Measurements from ENCODE around the gene MIGA2. TPM values are rescaled to one million over a fixed set of nuclear protein-coding genes. Genes with fewer than 3 reads are reported as not detected.

Gene MIGA2
- total RNA-seq, 1 donor: 22.7 TPM

- Histone ChIP-seq H3K4me1 (ENCODE audit: insufficient read depth, low read length) (no peaks in the 10 kb centered on the region), H3K4me3 (ENCODE audit: low read length) (no peak overlapping the region), H3K27me3 (ENCODE audit: insufficient read depth, low read length) (no peaks in the 10 kb centered on the region), H3K9me3 (ENCODE audit: low read depth, low read length) (no peaks in the 10 kb centered on the region)
Measured at GRCh38 chr9:129007766-129008468, 28.5 kb upstream of the MIGA2 start.

DNA sequence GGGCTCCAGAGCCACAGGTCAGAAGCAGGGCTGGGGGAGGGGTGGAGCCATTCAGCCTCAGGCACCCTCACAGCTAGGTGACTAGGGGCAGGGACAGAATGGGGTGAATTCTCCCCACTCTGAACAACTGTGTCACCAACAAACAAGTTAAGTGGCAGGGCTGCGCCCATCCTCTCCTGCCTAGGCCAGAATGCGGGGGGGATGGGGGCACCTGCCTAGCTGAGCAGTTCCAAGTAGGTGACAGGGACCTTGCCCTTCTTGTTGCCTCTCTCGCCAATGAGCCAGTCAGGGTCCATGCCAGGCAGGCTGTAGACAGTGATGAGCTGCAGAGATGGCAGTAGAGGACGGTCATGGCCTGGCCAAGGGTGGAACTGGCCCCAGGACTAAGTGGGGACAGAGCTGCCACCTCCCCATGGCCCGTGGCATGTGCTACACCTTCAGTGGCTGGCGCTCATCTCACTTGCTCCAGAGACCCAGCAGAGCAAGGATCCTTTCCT lies 27.9 kb upstream of the MIGA2 start:
- H3K4me3 ChIP-seq (ENCODE audit: low read length): no peak overlapping the region
- H3K27me3 ChIP-seq (ENCODE audit: insufficient read depth, low read length): no peaks in the 10 kb centered on the region
- H3K4me1 ChIP-seq (ENCODE audit: insufficient read depth, low read length): no peaks in the 10 kb centered on the region
- H3K9me3 ChIP-seq (ENCODE audit: low read depth, low read length): no peaks in the 10 kb centered on the region

DNA sequence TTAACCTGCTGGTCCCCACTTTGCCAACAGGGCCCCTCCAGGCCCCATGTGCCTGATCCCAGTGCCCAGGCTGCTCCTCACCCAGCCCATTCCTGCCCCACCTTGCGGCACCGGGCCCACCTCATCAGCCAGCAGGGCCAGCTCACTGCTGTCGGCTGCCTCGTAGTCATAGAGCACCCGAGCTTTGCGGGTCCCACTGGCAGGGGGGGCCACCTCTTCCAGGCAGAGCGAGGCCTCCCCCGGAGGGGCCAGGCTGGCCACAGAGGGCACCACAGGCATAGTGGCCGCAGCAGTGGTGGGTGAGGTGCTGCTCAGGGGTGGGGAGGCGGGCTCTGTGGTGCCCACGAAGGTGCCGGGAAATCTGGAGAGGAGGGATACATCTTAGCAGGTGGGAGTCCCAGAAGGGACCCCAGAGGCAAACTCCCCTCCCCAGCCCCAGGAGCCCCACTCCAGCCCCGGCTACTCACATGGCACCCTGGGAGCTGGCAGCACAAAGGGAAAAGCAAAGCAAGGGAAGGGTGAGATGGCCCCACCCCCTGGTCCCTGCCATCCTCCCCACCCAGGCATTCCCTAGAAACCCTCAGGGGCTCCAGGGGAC lies 27.3 kb upstream of the MIGA2 start:
- Histone ChIP-seq H3K4me1 (ENCODE audit: insufficient read depth, low read length) (no peaks in the 10 kb centered on the region), H3K9me3 (ENCODE audit: low read depth, low read length) (no peaks in the 10 kb centered on the region), H3K27me3 (ENCODE audit: insufficient read depth, low read length) (no peaks in the 10 kb centered on the region), H3K4me3 (ENCODE audit: low read length) (no peak overlapping the region)

- Histone ChIP-seq H3K4me3 (ENCODE audit: low read length) (no peak overlapping the region), H3K27me3 (ENCODE audit: insufficient read depth, low read length) (no peaks in the 10 kb centered on the region), H3K4me1 (ENCODE audit: insufficient read depth, low read length) (no peaks in the 10 kb centered on the region), H3K9me3 (ENCODE audit: low read depth, low read length) (no peaks in the 10 kb centered on the region)
Measured at GRCh38 chr9:129009584-129010141, 26.8 kb upstream of the MIGA2 start.

- Histone ChIP-seq H3K9me3 (ENCODE audit: low read depth, low read length) (no peaks in the 10 kb centered on the region), H3K4me1 (ENCODE audit: insufficient read depth, low read length) (no peaks in the 10 kb centered on the region), H3K4me3 (ENCODE audit: low read length) (no peak overlapping the region)
Measured at GRCh38 chr9:129010267-129010975, 26.0 kb upstream of the MIGA2 start.

GRCh38 chr9:129011170-129011569 lies 25.3 kb upstream of the MIGA2 start:
- Histone ChIP-seq H3K4me3 (ENCODE audit: low read length) (no peak overlapping the region), H3K4me1 (ENCODE audit: insufficient read depth, low read length) (no peaks in the 10 kb centered on the region), H3K9me3 (ENCODE audit: low read depth, low read length) (no peaks in the 10 kb centered on the region), H3K27me3 (ENCODE audit: insufficient read depth, low read length) (no peaks in the 10 kb centered on the region)

More at GRCh38 chr9:129010267-129010975, 26.0 kb upstream of the MIGA2 start:
- no peaks in the 10 kb centered on the region for H3K27me3 ChIP-seq (ENCODE audit: insufficient read depth, low read length)

- Histone ChIP-seq H3K9me3 (ENCODE audit: low read depth, low read length) (no peaks in the 10 kb centered on the region), H3K27me3 (ENCODE audit: insufficient read depth, low read length) (no peaks in the 10 kb centered on the region), H3K4me3 (ENCODE audit: low read length) (no peak overlapping the region), H3K4me1 (ENCODE audit: insufficient read depth, low read length) (no peaks in the 10 kb centered on the region)
Measured at GRCh38 chr9:129011761-129012181, 24.7 kb upstream of the MIGA2 start.

DNA sequence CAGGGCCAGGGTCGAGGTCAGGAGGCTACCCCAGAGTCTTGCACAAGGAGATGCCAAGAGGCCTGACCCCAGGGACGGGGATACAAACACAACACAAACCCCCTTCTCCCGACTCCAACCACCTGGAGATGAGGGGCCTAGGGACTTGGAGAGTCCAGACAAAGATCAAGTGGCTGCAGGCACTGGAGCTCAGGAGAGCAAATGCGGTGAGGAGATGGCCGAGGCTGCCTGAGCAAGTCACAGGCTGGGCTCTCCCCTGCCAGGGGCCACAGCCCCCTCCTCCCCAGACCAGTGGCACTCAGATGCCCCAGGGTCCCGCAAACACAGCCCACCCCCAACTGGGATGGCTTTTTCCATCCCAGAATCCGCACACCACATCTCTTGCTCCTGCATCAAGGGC lies 24.1 kb upstream of the MIGA2 start:
- H3K9me3 ChIP-seq (ENCODE audit: low read depth, low read length): no peaks in the 10 kb centered on the region
- no peak overlapping the region for H3K4me3 ChIP-seq (ENCODE audit: low read length)
- no peaks in the 10 kb centered on the region for H3K4me1 ChIP-seq (ENCODE audit: insufficient read depth, low read length)
- H3K27me3 ChIP-seq (ENCODE audit: insufficient read depth, low read length): no peaks in the 10 kb centered on the region

- no peaks in the 10 kb centered on the region for H3K9me3 ChIP-seq (ENCODE audit: low read depth, low read length)
- no peaks in the 10 kb centered on the region for H3K27me3 ChIP-seq (ENCODE audit: insufficient read depth, low read length)
- no peak overlapping the region for H3K4me3 ChIP-seq (ENCODE audit: low read length)
- H3K4me1 ChIP-seq (ENCODE audit: insufficient read depth, low read length): no peaks in the 10 kb centered on the region
Measured at GRCh38 chr9:129012893-129013448, 23.5 kb upstream of the MIGA2 start.

DNA sequence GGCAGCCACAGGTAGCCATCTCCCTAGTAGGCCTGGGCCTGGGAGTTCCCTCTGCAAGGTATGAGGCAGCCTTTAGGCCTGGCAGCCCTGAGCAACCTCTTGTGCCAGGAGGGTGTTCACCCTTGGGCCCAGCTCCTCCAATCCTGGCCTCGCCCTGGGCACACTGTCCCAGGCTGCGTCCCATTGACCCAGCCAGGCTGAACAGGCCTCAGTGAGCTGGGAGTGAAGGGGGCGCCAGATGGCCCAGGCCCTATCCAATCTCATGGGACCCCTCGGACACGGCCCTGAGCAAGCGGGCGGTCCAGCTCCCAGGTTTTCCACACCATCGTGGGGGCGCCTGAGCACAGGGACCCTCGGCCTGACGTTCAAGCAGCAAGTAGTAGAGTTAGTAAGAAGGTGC lies 22.8 kb upstream of the MIGA2 start:
- Histone ChIP-seq H3K9me3 (ENCODE audit: low read depth, low read length) (no peaks in the 10 kb centered on the region), H3K4me3 (ENCODE audit: low read length) (no peak overlapping the region), H3K4me1 (ENCODE audit: insufficient read depth, low read length) (no peaks in the 10 kb centered on the region), H3K27me3 (ENCODE audit: insufficient read depth, low read length) (no peaks in the 10 kb centered on the region)

- H3K9me3 ChIP-seq (ENCODE audit: low read depth, low read length): no peaks in the 10 kb centered on the region
- H3K4me3 ChIP-seq (ENCODE audit: low read length): no peak overlapping the region
- H3K27me3 ChIP-seq (ENCODE audit: insufficient read depth, low read length): no peaks in the 10 kb centered on the region
- no peaks in the 10 kb centered on the region for H3K4me1 ChIP-seq (ENCODE audit: insufficient read depth, low read length)
Measured at GRCh38 chr9:129014124-129014523, 22.3 kb upstream of the MIGA2 start.

GRCh38 chr9:129014608-129015007 lies 21.8 kb upstream of the MIGA2 start:
- no peak overlapping the region for H3K4me3 ChIP-seq (ENCODE audit: low read length)
- H3K27me3 ChIP-seq (ENCODE audit: insufficient read depth, low read length): no peaks in the 10 kb centered on the region
- no peaks in the 10 kb centered on the region for H3K9me3 ChIP-seq (ENCODE audit: low read depth, low read length)
- H3K4me1 ChIP-seq (ENCODE audit: insufficient read depth, low read length): no peaks in the 10 kb centered on the region

DNA sequence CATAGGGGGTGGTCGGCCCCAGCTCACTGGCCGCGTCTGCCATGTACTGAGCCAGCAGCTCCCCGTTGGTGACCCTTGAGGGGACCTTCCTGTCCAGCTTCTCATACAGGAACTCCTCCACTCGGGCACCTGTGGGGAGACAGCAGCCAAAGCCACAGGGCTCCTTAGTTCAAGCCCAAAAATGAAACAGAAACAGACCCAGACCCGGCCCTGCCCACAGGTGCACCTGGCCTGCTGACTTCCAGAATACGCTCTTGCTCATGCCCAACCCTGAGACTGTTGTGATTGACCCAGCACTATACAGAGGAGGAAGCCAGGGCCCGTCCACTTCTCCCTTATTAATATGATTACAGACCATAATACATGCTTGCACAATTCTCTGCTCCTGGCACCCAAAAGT lies 15.3 kb upstream of the MIGA2 start:
- Histone ChIP-seq H3K27me3 (ENCODE audit: insufficient read depth, low read length) (no peaks in the 10 kb centered on the region), H3K9me3 (ENCODE audit: low read depth, low read length) (no peaks in the 10 kb centered on the region), H3K4me3 (ENCODE audit: low read length) (no peak overlapping the region), H3K4me1 (ENCODE audit: insufficient read depth, low read length) (no peaks in the 10 kb centered on the region)

GRCh38 chr9:129022037-129022436 lies 14.4 kb upstream of the MIGA2 start:
- no peak overlapping the region for H3K4me3 ChIP-seq (ENCODE audit: low read length)
- no peaks in the 10 kb centered on the region for H3K27me3 ChIP-seq (ENCODE audit: insufficient read depth, low read length)
- no peaks in the 10 kb centered on the region for H3K9me3 ChIP-seq (ENCODE audit: low read depth, low read length)
- peaks cover 5% of the 10 kb centered on the region for H3K4me1 ChIP-seq (ENCODE audit: insufficient read depth, low read length)

Measured in mononuclear cell (primary cell).